ENCODE results near the gene KEL.

DNA sequence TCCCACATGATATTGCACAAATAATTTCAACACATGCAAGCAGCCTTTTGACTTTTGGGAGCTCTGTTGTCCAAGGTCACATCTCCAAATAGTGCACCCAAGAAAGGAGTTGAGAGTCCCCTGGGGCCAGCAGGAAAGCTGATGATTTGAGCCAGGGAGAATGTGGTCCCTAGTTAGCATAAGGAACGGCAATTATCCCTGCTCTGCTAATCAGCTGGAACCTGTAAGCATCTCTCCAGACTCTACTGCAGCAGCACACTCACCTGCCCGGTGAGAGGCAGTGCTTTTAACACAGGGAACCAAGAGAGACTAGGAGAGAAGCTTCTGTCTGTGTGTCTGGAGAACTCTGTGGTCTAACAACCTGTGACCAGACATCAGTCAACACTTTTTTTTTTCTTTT lies 45.7 kb downstream of the KEL start:
- no peak for TF ChIP-seq GATA2 (IDR thresholded peaks at IDR 0.05; ENCODE audit: low read depth, low read length)
- TF ChIP-seq GATA3 (IDR thresholded peaks at IDR 0.05; ENCODE audit: low read depth, low read length): no peak

Measured in SH-SY5Y (cell line).